Measurements from ENCODE around the gene FAM98C. TPM values are rescaled to one million over a fixed set of nuclear protein-coding genes. Genes with fewer than 3 reads are reported as not detected.
A peak's percentile ranks its signal among the peaks of the same experiment; 100 is the strongest.
"Not testable (repeated sequence)": the region's sequence is repeated elsewhere in the genome, so short reads cannot be mapped to it uniquely, and the experiment has no call there.

Gene FAM98C
- total RNA-seq, 2 experiments from 2014 or later, result 21.9 to 31.1 TPM

- peak overlapping the region; percentile 90 for H3K4me2 ChIP-seq (ENCODE audit: low read length)
- H4K20me1 ChIP-seq (ENCODE audit: insufficient read depth, low read length), result no peaks in the 10 kb centered on the region
- DNase-seq (ENCODE audit: low spot score), result peak; percentile 74
- no TSS peak for BruUV-seq (replicated peaks)
- peaks cover 11% of the 10 kb centered on the region for H3K4me1 ChIP-seq (ENCODE audit: insufficient read depth, low read length, poor library complexity, severe bottlenecking)
- intact Hi-C loops (cut with micrococcal nuclease; ENCODE audit: unreplicated experiment), result no loop called here
- TF ChIP-seq EZH2phosphoT487 (IDR thresholded peaks at IDR 0.05; ENCODE audit: borderline replicate concordance, low read depth, low read length) (no peak), CTCF (conservative IDR thresholded peaks at IDR 0.05; ENCODE audit: low read length) (0 out of 2 replicates have a peak, but pooled peaks have one; percentile 4)
- peak overlapping the region; percentile 37 for H3K27ac ChIP-seq (ENCODE audit: low read depth, low read length, poor library complexity, severe bottlenecking)
- no peaks in the 10 kb centered on the region for H3K36me3 ChIP-seq (ENCODE audit: insufficient read depth, low read length)
- ChIA-PET CTCF (ENCODE audit: unreplicated experiment) (no interaction called here), POLR2A (interaction anchor here (1.1 kb wide), 1 partner anchor 12 kb away, joined by 8 read pairs; the partner anchor contains the start of gene PSMD8)
- H3K4me3 ChIP-seq (ENCODE audit: low read depth, low read length, poor library complexity, severe bottlenecking), result peak overlapping the region; percentile 71
- H3K9me2 ChIP-seq (ENCODE audit: insufficient read depth, low read length), result no peaks in the 10 kb centered on the region
- H3K9me3 ChIP-seq (ENCODE audit: low read length), result no peaks in the 10 kb centered on the region
- H2AFZ ChIP-seq (ENCODE audit: low read length), result peak overlapping the region; percentile 96
- no peaks in the 10 kb centered on the region for H3K79me2 ChIP-seq (ENCODE audit: insufficient read depth, low read depth, low read length)
Measured at GRCh38 chr19:38362076-38362945, 40.6 kb upstream of the FAM98C start.

- H3K4me1 ChIP-seq (ENCODE audit: insufficient read depth, low read length, poor library complexity, severe bottlenecking), result peaks cover 11% of the 10 kb centered on the region
- H3K27ac ChIP-seq (ENCODE audit: low read depth, low read length, poor library complexity, severe bottlenecking); CTCF ChIA-PET (ENCODE audit: unreplicated experiment); DNase-seq (ENCODE audit: low spot score); H2AFZ ChIP-seq (ENCODE audit: low read length); POLR2A ChIA-PET; H3K9me2 ChIP-seq (ENCODE audit: insufficient read depth, low read length); BruUV-seq (replicated peaks); intact Hi-C loops (cut with micrococcal nuclease; ENCODE audit: unreplicated experiment); H4K20me1 ChIP-seq (ENCODE audit: insufficient read depth, low read length); H3K79me2 ChIP-seq (ENCODE audit: insufficient read depth, low read depth, low read length); H3K36me3 ChIP-seq (ENCODE audit: insufficient read depth, low read length); H3K9me3 ChIP-seq (ENCODE audit: low read length): not testable (repeated sequence)
- peak overlapping the region; percentile 71 for H3K4me3 ChIP-seq (ENCODE audit: low read depth, low read length, poor library complexity, severe bottlenecking)
- peak overlapping the region; percentile 90 for H3K4me2 ChIP-seq (ENCODE audit: low read length)
Measured at GRCh38 chr19:38362946-38363688, 39.8 kb upstream of the FAM98C start.

GRCh38 chr19:38367041-38367440 lies 35.9 kb upstream of the FAM98C start:
- no peaks in the 10 kb centered on the region for H3K9me2 ChIP-seq (ENCODE audit: insufficient read depth, low read length)
- no peak overlapping the region for H3K4me2 ChIP-seq (ENCODE audit: low read length)
- peaks cover 7% of the 10 kb centered on the region for H3K4me1 ChIP-seq (ENCODE audit: insufficient read depth, low read length, poor library complexity, severe bottlenecking)
- no peaks in the 10 kb centered on the region for H3K36me3 ChIP-seq (ENCODE audit: insufficient read depth, low read length)
- no peak overlapping the region for H2AFZ ChIP-seq (ENCODE audit: low read length)
- CTCF ChIA-PET (ENCODE audit: unreplicated experiment), result no interaction called here
- H3K9me3 ChIP-seq (ENCODE audit: low read length), result no peaks in the 10 kb centered on the region
- no peak overlapping the region for H3K4me3 ChIP-seq (ENCODE audit: low read depth, low read length, poor library complexity, severe bottlenecking)
- no TSS peak for BruUV-seq (replicated peaks)
- DNase-seq (ENCODE audit: low spot score), result no peak
- H4K20me1 ChIP-seq (ENCODE audit: insufficient read depth, low read length), result no peaks in the 10 kb centered on the region
- POLR2A ChIA-PET, result interaction anchor here (0.6 kb wide), 1 partner anchor 10 kb away, joined by 3 read pairs; no protein-coding TSS in a partner anchor
- intact Hi-C loops (cut with micrococcal nuclease; ENCODE audit: unreplicated experiment), result no loop called here
- no peak for TF ChIP-seq EZH2phosphoT487 (IDR thresholded peaks at IDR 0.05; ENCODE audit: borderline replicate concordance, low read depth, low read length)
- TF ChIP-seq CTCF (conservative IDR thresholded peaks at IDR 0.05; ENCODE audit: low read length), result no peak
- H3K27ac ChIP-seq (ENCODE audit: low read depth, low read length, poor library complexity, severe bottlenecking), result no peak overlapping the region
- H3K79me2 ChIP-seq (ENCODE audit: insufficient read depth, low read depth, low read length), result no peaks in the 10 kb centered on the region

Measured in OCI-LY7 (cell line).